GM23338 (cell line): Measurements from ENCODE around the gene EDIL3. TPM values are rescaled to one million over a fixed set of nuclear protein-coding genes. Genes with fewer than 3 reads are reported as not detected.

Experiments
- ATAC-seq: fragments of 200-7000 bp; cut with Tn5 transposase; 3 replicates; pipeline ENCODE4 v1.9.1; 2020
- DNase-seq: peaks from one replicate; pipeline ENCODE4 v3.0.0-alpha.2; 2015; ENCODE audit warnings: low spot score
- H2AFZ ChIP-seq: fragments of 200-600 bp; sonication (generic); 2 replicates; pipeline ENCODE4 v1.8.0; 2016; ENCODE audit warnings: antibody characterized with exemption, mild to moderate bottlenecking, moderate library complexity
- H3F3A ChIP-seq: fragments of 200-600 bp; sonication (generic); replicated peaks from 2 replicates; pipeline ENCODE4 v1.8.0; 2017; ENCODE audit warnings: antibody characterized with exemption, mixed run types, low read depth
- H3K27ac ChIP-seq: fragments of 200-600 bp; sonication (generic); 2 replicates; pipeline ENCODE4 v1.6.1; 2016; ENCODE audit warnings: low read depth
- H3K27me3 ChIP-seq: fragments of 200-600 bp; sonication (generic); 2 replicates; pipeline ENCODE4 v1.8.0; 2016; ENCODE audit warnings: mild to moderate bottlenecking, mixed run types, moderate library complexity; ENCODE audit not compliant: insufficient read depth
- H3K36me3 ChIP-seq: fragments of 200-600 bp; sonication (generic); 2 replicates; pipeline ENCODE4 v1.8.0; 2016; ENCODE audit warnings: mild to moderate bottlenecking; ENCODE audit not compliant: insufficient read depth
- H3K4me1 ChIP-seq: fragments of 200-600 bp; sonication (generic); 2 replicates; pipeline ENCODE4 v1.8.0; 2016; ENCODE audit warnings: mild to moderate bottlenecking, moderate library complexity; ENCODE audit not compliant: insufficient read depth
- H3K4me2 ChIP-seq: fragments of 200-600 bp; sonication (generic); 2 replicates; pipeline ENCODE4 v1.7.1; 2017; ENCODE audit warnings: mixed run types
- H3K4me3 ChIP-seq: fragments of 200-600 bp; sonication (generic); 2 replicates; pipeline ENCODE4 v1.6.1; 2016; ENCODE audit warnings: mixed run types
- H3K79me2 ChIP-seq: fragments of 200-600 bp; sonication (generic); replicated peaks from 2 replicates; pipeline ENCODE4 v1.8.0; 2017; ENCODE audit warnings: mild to moderate bottlenecking; ENCODE audit not compliant: insufficient read depth
- H3K9me2 ChIP-seq: fragments of 200-600 bp; sonication (generic); 2 replicates; pipeline ENCODE4 v1.8.0; 2017; ENCODE audit not compliant: insufficient read depth
- H4K20me1 ChIP-seq: fragments of 200-600 bp; sonication (generic); replicated peaks from 2 replicates; pipeline ENCODE4 v1.8.0; 2017; ENCODE audit warnings: mild to moderate bottlenecking; ENCODE audit not compliant: insufficient read depth
- H3K27ac Mint-ChIP-seq: 2 replicates; pipeline ENCODE4 v1.8.0; 2020; ENCODE audit warnings: inconsistent platforms, mild to moderate bottlenecking, moderate library complexity, mixed read lengths
- H3K27me3 Mint-ChIP-seq: 3 replicates; pipeline ENCODE4 v1.8.0; 2022; ENCODE audit warnings: low read depth, mild to moderate bottlenecking, moderate library complexity, mixed read lengths, inconsistent platforms; ENCODE audit not compliant: insufficient read depth, poor library complexity
- H3K36me3 Mint-ChIP-seq: 3 replicates; pipeline ENCODE4 v1.8.0; 2021; ENCODE audit warnings: low read depth, mild to moderate bottlenecking, inconsistent platforms, moderate library complexity, mixed read lengths
- H3K4me1 Mint-ChIP-seq: 3 replicates; pipeline ENCODE4 v1.8.0; 2020; ENCODE audit warnings: mild to moderate bottlenecking, inconsistent platforms, mixed read lengths
- H3K4me3 Mint-ChIP-seq: 3 replicates; pipeline ENCODE4 v1.8.0; 2021; ENCODE audit warnings: moderate library complexity, mild to moderate bottlenecking, inconsistent platforms, mixed read lengths
- H3K9me3 Mint-ChIP-seq: 3 replicates; pipeline ENCODE4 v1.8.0; 2020; ENCODE audit warnings: moderate library complexity, mild to moderate bottlenecking, inconsistent platforms, mixed read lengths
- CREB1 ChIP-seq: fragments of 250-450 bp; sonication (Bioruptor Pico); IDR thresholded peaks from 2 replicates; pipeline ENCODE4 v1.5.0; 2020; ENCODE audit warnings: low read depth, mild to moderate bottlenecking, moderate library complexity
- EZH2 ChIP-seq: fragments of 200-600 bp; sonication (generic); IDR thresholded peaks from one replicate; pipeline ENCODE4 v1.8.0; 2017; ENCODE audit warnings: antibody characterized with exemption, mild to moderate bottlenecking, low read depth; ENCODE audit not compliant: unreplicated experiment
- EZH2phosphoT487 ChIP-seq: fragments of 200-600 bp; sonication (generic); IDR thresholded peaks from one replicate; pipeline ENCODE4 v1.8.1; 2018; ENCODE audit warnings: antibody characterized with exemption; ENCODE audit not compliant: unreplicated experiment
- JUNB ChIP-seq: IDR thresholded peaks from one replicate; pipeline ENCODE4 v1.6.1; 2016; ENCODE audit warnings: antibody characterized with exemption; ENCODE audit not compliant: unreplicated experiment
- NANOG ChIP-seq: IDR thresholded peaks from 2 replicates; pipeline ENCODE4 v1.6.1; 2016; ENCODE audit warnings: antibody characterized with exemption, borderline replicate concordance
- POLR2AphosphoS5 ChIP-seq: IDR thresholded peaks from 2 replicates; pipeline ENCODE4 v1.6.1; 2016; ENCODE audit warnings: antibody characterized with exemption, low read depth
- REST ChIP-seq: IDR thresholded peaks from one replicate; pipeline ENCODE4 v1.6.1; 2018; ENCODE audit warnings: antibody characterized with exemption; ENCODE audit not compliant: unreplicated experiment
- STAT1 ChIP-seq: IDR thresholded peaks from one replicate; pipeline ENCODE4 v1.6.1; 2016; ENCODE audit warnings: antibody characterized with exemption; ENCODE audit not compliant: unreplicated experiment
- ZNF114 ChIP-seq: fragments of 250-450 bp; sonication (Bioruptor Pico); IDR thresholded peaks from 2 replicates; pipeline ENCODE4 v1.5.0; 2020; ENCODE audit warnings: mild to moderate bottlenecking, moderate library complexity
- ZNF331 ChIP-seq: fragments of 250-450 bp; sonication (Bioruptor Pico); IDR thresholded peaks from 2 replicates; pipeline ENCODE4 v1.5.0; 2020; ENCODE audit warnings: low read depth, mild to moderate bottlenecking, moderate library complexity
- ZNF462 ChIP-seq: fragments of 250-450 bp; sonication (Bioruptor Pico); IDR thresholded peaks from 2 replicates; pipeline ENCODE4 v1.5.0; 2020; ENCODE audit warnings: mild to moderate bottlenecking, moderate library complexity
- polyA plus RNA-seq: library from polyadenylated mRNA; unstranded; fragments of >200 nt; fragmentation: Nextera tagmentation; extraction: Ambion mirVana; gene quantifications from 2 replicates; pipeline ENCODE4 v1.2.1, GENCODE V29; 2016
- total RNA-seq: library from RNA; depleted of rRNA; stranded (reverse); fragments of >200 nt; shearing (Covaris generic); gene quantifications from 2 replicates; pipeline ENCODE4 v1.2.3, GENCODE V29; 2014
- TF ChIP-seq, protein P1 (sequence below): IDR thresholded peaks from 2 replicates; pipeline ENCODE4 v1.6.1; 2016; ENCODE audit warnings: antibody characterized with exemption

Gene EDIL3
- total and polyA plus RNA-seq, 2 experiments from 2014 or later = 43.3 to 61.9 TPM

GRCh38 chr5:84374568-84374967 lies 10.1 kb downstream of the EDIL3 start:
- ATAC-seq = no peak

More at GRCh38 chr5:84374568-84374967, 10.1 kb downstream of the EDIL3 start:
- H4K20me1 ChIP-seq = no peaks in the 10 kb centered on the region
- H3K4me2 ChIP-seq = no peak overlapping the region
- TF ChIP-seq ZNF462 (no peak), CREB1 (no peak), JUNB (no peak), EZH2phosphoT487 (no peak), ZNF331 (no peak), REST (no peak), EZH2 (no peak), STAT1 (no peak), NANOG (no peak), POLR2AphosphoS5 (no peak), ZNF114 (no peak)
- TF ChIP-seq, protein P1, sequence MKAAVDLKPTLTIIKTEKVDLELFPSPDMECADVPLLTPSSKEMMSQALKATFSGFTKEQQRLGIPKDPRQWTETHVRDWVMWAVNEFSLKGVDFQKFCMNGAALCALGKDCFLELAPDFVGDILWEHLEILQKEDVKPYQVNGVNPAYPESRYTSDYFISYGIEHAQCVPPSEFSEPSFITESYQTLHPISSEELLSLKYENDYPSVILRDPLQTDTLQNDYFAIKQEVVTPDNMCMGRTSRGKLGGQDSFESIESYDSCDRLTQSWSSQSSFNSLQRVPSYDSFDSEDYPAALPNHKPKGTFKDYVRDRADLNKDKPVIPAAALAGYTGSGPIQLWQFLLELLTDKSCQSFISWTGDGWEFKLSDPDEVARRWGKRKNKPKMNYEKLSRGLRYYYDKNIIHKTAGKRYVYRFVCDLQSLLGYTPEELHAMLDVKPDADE = no peak
- H3K36me3 ChIP-seq = no peaks in the 10 kb centered on the region
- H3K27me3 ChIP-seq = no peaks in the 10 kb centered on the region
- Mint-ChIP-seq H3K36me3 (no peaks in the 10 kb centered on the region), H3K4me3 (no peak overlapping the region), H3K27ac (no peak overlapping the region), H3K9me3 (no peaks in the 10 kb centered on the region), H3K4me1 (peaks cover 13% of the 10 kb centered on the region; the same call in 2 of the 3 replicates), H3K27me3 (no peaks in the 10 kb centered on the region)
- H3K27ac ChIP-seq = no peak overlapping the region
- DNase-seq = no peak
- peaks cover 78% of the 10 kb centered on the region for H3K79me2 ChIP-seq
- H3F3A ChIP-seq = no peaks in the 10 kb centered on the region
- H2AFZ ChIP-seq = no peak overlapping the region
- H3K4me3 ChIP-seq = no peak overlapping the region
- H3K4me1 ChIP-seq = peaks cover 6% of the 10 kb centered on the region; the same call in 1 of the 2 replicates
- no peaks in the 10 kb centered on the region for H3K9me2 ChIP-seq
